H1 (cell line): ENCODE results near the gene STX19.

Experiments used
- BACH1 ChIP-seq: IDR thresholded peaks from 2 replicates; pipeline ENCODE4 v1.6.1; 2012; ENCODE audit warnings: low read length, improper control_type of control experiment
- EP300 ChIP-seq, 2 experiments: IDR thresholded peaks; 1 replicate in 1 of 2; 2 replicates in 1 of 2; pipeline ENCODE4 v1.6.1; 2011 to 2012; ENCODE audit warnings: low read depth in 2 of 2, low read length in 2 of 2, mild to moderate bottlenecking in 2 of 2, borderline replicate concordance in 1 of 2, inconsistent platforms in 1 of 2, moderate library complexity in 1 of 2
- HDAC2 ChIP-seq, 2 experiments: fragments of 300-600 bp in 1 of 2; sonication (generic) in 1 of 2; IDR thresholded peaks; 2 replicates each; pipeline ENCODE4 v1.6.1; 2011 to 2012; ENCODE audit warnings: low read depth in 2 of 2, low read length in 2 of 2, mild to moderate bottlenecking in 2 of 2, moderate library complexity in 2 of 2, borderline replicate concordance in 1 of 2, inconsistent platforms in 1 of 2
- ZNF274 ChIP-seq: IDR thresholded peaks from 2 replicates; pipeline ENCODE4 v1.7.0; 2012; ENCODE audit warnings: low read length, borderline replicate concordance; ENCODE audit errors: extremely low read depth
- TF ChIP-seq, protein P1 (sequence below), 3 experiments: IDR thresholded peaks; 1 replicate in 2 of 3; 2 replicates in 1 of 3; pipeline versions ENCODE4 v1.5.1 to v1.6.1; 2011; ENCODE audit warnings: low read length in 3 of 3, mild to moderate bottlenecking in 3 of 3, inconsistent platforms in 2 of 3, low read depth in 1 of 3, moderate library complexity in 1 of 3; ENCODE audit not compliant: insufficient read depth in 1 of 3; ENCODE audit errors: control extremely low read depth in 1 of 3
- TF ChIP-seq, protein P2 (sequence below): IDR thresholded peaks from 2 replicates; pipeline ENCODE4 v1.6.1; 2012; ENCODE audit warnings: inconsistent platforms
- TF ChIP-seq, protein P3 (sequence below): IDR thresholded peaks from 2 replicates; pipeline ENCODE4 v1.6.1; 2012; ENCODE audit warnings: inconsistent platforms

DNA sequence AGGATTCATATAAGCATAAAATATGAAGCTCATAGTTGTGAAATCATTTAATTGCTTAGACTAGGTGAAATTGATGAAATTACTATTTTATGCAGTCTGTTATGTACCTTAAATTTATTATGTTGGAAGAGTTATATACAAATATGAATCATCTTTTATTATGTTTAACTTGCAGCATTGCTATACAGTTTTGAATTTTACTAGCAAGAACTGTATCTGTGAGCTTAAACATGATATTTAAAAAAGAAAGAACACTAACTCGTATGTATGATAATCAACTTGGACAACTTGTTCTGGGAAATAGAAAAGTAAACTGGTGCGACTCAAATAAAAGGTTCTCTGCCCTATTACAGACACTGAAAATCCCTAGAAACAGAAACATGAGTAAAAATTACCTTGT is 1.8 kb downstream of the STX19 start:
- TF ChIP-seq, protein P1, sequence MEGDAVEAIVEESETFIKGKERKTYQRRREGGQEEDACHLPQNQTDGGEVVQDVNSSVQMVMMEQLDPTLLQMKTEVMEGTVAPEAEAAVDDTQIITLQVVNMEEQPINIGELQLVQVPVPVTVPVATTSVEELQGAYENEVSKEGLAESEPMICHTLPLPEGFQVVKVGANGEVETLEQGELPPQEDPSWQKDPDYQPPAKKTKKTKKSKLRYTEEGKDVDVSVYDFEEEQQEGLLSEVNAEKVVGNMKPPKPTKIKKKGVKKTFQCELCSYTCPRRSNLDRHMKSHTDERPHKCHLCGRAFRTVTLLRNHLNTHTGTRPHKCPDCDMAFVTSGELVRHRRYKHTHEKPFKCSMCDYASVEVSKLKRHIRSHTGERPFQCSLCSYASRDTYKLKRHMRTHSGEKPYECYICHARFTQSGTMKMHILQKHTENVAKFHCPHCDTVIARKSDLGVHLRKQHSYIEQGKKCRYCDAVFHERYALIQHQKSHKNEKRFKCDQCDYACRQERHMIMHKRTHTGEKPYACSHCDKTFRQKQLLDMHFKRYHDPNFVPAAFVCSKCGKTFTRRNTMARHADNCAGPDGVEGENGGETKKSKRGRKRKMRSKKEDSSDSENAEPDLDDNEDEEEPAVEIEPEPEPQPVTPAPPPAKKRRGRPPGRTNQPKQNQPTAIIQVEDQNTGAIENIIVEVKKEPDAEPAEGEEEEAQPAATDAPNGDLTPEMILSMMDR (IDR thresholded peaks at IDR 0.05; ENCODE audit: control extremely low read depth in 1 of 3, insufficient read depth in 1 of 3, low read depth in 1 of 3, low read length in 3 of 3) = no peak
- TF ChIP-seq EP300 (IDR thresholded peaks at IDR 0.05; ENCODE audit: borderline replicate concordance in 1 of 2, low read depth in 2 of 2, low read length in 2 of 2) (no peak), ZNF274 (no peak), HDAC2 (IDR thresholded peaks at IDR 0.05; ENCODE audit: borderline replicate concordance in 1 of 2, low read depth in 2 of 2, low read length in 2 of 2) (no peak), BACH1 (no peak)
- TF ChIP-seq, protein P2, sequence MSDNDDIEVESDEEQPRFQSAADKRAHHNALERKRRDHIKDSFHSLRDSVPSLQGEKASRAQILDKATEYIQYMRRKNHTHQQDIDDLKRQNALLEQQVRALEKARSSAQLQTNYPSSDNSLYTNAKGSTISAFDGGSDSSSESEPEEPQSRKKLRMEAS = no peak
- TF ChIP-seq, protein P3, sequence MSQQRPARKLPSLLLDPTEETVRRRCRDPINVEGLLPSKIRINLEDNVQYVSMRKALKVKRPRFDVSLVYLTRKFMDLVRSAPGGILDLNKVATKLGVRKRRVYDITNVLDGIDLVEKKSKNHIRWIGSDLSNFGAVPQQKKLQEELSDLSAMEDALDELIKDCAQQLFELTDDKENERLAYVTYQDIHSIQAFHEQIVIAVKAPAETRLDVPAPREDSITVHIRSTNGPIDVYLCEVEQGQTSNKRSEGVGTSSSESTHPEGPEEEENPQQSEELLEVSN = no peak
